Keratinocyte (primary cell): ENCODE measurements around the gene ABI2.

Source experiments
- CTCF ChIP-seq, 3 experiments: IDR thresholded peaks in 1 of 3; conservative IDR thresholded peaks in 1 of 3; optimal IDR thresholded peaks in 1 of 3; 2 replicates in 2 of 3; 3 replicates in 1 of 3; pipeline versions ENCODE3 to v1.5.1; 2011; ENCODE audit warnings: low read length in 3 of 3, mild to moderate bottlenecking in 3 of 3, moderate library complexity in 2 of 3, control low read depth in 1 of 3, inconsistent platforms in 1 of 3; ENCODE audit not compliant: insufficient read depth in 2 of 3; ENCODE audit errors: extremely low read depth in 1 of 3
- EZH2 ChIP-seq: IDR thresholded peaks from one replicate; pipeline ENCODE4 v1.6.1; 2012; ENCODE audit warnings: inconsistent platforms, mild to moderate bottlenecking, low read length, moderate library complexity

GRCh38 chr2:203484266-203485112, 156.3 kb downstream of the ABI2 start:
- peak; percentile 52 to 65 (median 54) for TF ChIP-seq CTCF (optimal IDR thresholded peaks at IDR 0.05 in 1 of 3, IDR thresholded peaks at IDR 0.05 in 1 of 3, conservative IDR thresholded peaks at IDR 0.05 in 1 of 3; ENCODE audit: extremely low read depth in 1 of 3, insufficient read depth in 2 of 3, low read length in 3 of 3)
- TF ChIP-seq EZH2 = no peak
